Embryonic facial prominence (tissue), 1 donor: ENCODE results near the gene RYR1.
A peak's percentile ranks its signal among the peaks of the same experiment; 100 is the strongest.
"Not testable (repeated sequence)": the region's sequence is repeated elsewhere in the genome, so short reads cannot be mapped to it uniquely, and the experiment has no call there.

Source experiments
- DNase-seq: peaks from one replicate; pipeline ENCODE4 v3.0.0-alpha.2; 2016; ENCODE audit errors: extremely low spot score

Gene RYR1

DNA sequence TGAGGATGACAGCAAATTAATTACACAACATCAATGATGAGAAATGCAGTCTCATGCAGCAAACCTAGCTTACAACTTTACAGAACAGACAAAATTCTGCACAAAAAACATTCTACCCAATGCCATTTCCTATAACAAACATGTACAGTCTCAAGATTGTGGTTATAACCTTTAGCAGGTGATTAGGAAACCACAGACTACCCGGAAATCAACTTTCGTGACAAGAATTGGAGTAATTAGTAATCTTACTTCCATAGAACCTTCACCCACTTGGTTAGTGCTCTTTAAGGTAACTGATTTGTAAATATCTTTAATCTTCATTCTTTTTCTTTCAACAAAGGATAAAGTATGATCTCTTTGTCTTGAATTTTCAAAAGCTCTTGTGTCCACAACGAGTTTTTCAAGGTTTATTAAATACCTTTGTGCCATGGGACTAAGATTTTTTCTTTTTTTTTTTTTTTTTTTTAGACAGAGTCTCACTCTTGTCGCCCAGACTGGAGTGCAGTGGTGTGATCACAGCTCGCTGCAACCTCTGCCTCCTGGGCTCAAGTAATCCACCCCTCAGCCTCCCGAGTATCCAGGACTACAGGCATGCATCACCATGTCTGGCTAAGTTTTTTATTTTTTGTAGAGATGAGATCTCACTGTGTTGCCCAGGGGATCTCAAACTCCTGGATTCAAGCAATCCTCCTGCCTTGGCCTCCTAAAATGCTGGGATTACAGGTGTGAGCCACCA lies 105.5 kb downstream of the RYR1 start:
- DNase-seq = no peak

DNA sequence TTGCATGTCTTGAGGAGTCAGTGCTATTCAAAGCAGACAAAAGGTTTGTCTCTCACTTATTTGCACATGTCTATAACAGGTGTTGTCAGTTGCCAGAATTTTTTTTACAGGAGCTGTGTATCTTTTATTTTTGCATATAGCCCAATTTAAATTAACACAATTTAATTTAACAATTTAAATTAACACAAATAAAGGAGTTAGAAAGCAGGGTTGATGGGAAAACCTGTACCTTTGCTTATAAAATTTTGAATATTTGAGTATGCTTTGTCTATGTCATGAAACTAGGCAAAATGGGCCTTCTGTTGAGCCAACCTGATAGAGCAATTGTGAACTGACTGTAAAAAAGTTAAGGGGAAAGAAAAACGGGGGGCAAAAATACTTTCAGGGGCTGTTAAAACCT lies 106.3 kb downstream of the RYR1 start:
- no peak for DNase-seq

- no peak for DNase-seq
Measured at GRCh38 chr19:38542040-38542439, 108.5 kb downstream of the RYR1 start.

DNA sequence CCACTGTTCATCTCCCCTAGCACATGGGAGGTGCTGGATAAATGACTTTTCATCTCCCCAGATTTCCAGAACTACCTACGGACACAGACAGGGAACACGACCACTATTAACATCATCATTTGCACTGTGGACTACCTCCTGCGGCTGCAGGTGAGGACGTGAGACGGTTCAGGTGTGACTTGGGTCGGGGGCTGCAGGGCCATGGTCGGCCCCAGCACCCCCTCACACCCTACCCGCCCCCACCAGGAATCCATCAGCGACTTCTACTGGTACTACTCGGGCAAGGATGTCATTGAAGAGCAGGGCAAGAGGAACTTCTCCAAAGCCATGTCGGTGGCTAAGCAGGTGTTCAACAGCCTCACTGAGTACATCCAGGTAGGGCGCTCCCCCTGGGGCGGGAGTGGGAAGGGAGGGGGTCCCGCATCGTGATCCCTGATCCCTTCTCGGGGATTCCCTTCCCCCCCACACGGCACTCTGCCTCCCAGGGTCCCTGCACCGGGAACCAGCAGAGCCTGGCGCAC lies 109.9 kb downstream of the RYR1 start:
- no peak for DNase-seq

- DNase-seq = no peak
Measured at GRCh38 chr19:38543807-38544568, 110.5 kb downstream of the RYR1 start.

DNA sequence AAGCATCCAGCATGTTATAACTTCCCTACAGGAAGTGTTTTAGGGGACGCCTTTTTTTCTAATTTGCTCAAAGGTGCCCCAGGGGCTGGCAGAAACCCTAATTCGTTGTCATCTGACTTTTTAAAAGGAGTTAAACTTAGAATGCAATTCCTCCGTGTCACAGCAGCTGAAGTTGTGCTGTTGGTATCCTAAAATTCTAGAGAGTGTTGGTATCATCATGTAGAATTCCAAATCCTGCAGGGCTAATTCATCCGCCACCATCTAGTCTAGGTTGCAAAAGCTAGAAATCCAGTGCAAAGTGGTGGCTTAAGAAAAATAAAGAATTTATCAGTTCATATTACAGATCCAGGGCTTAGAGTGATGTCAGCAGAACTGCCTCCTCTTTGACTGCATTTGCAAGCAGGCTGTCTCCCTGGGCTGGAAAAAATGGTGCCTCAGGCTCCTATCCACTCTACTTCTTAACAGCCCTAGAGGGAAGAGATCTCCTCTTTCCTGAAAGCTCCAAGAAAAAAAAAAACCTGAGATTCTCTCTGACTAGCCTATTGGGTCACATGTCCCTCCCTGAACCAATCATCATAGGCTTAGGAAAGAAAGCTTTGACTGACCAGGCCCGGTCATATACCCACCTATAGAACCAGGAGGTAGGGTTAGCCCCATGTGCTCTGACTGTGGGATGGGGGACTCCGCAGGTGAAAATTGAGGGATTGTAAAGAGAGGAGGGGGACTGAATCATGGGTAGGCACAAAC lies 111.3 kb downstream of the RYR1 start:
- DNase-seq = no peak

DNA sequence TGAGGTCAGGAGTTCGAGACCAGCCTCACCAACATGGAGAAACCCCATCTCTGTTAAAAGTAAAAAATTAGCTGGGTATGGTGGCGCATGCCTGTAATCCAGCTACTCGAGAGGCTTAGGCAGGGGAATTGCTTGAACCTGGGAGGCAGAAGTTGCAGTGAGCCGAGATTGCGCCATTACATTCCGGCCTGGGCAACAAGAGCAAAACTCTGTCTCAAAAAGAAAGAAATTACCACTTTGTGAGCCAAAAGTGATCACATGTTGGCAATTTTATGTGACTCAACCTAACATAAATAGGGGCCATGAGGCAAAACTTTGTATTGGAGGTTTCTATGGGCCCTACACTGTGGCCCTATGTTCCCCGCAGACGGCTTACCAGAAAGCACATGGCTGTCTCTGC lies 112.1 kb downstream of the RYR1 start:
- DNase-seq = no peak

DNA sequence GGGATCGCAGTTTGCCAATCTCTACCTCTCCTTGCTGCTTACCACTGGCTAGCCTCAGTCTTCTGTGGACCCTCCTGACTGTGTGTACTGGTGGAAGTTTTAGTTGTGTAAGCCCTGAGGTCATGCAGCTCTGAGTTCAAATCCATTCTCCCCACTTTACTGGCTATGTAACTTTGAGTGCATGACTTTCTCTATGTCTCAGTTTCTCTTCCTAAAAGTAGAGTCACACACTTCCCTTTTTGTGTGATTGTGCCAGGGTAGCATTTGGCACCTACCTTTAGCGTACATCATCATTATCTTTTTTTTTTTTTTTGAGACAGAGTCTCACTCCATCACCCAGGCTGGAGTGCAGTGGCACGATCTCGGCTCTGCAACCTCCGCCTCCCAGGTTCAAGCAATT lies 113.9 kb downstream of the RYR1 start:
- DNase-seq = no peak

GRCh38 chr19:38549061-38549460 lies 115.6 kb downstream of the RYR1 start:
- no peak for DNase-seq

GRCh38 chr19:38549942-38550341 lies 116.5 kb downstream of the RYR1 start:
- no peak for DNase-seq

DNA sequence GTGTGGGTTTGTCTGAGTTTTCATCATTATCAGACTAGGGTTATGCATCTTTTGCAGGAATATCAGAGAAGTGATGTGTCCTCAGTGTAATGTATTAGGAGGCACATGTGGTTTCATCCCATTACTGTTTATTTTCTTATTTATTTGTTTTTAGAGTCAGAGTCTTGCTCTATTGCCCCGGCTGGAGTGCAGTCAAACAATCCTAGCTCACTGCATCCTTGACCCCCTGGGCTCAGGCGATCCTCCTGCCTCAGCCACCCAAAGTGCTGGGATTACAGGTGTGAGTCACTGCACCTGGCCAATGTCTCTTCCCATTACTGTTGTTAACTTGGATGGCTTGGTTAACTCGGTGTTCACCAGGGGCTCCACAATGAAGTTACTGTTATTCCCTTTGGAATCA lies 116.9 kb downstream of the RYR1 start:
- no peak for DNase-seq

- DNase-seq = no peak
Measured at GRCh38 chr19:38551450-38551813, 117.9 kb downstream of the RYR1 start.

DNA sequence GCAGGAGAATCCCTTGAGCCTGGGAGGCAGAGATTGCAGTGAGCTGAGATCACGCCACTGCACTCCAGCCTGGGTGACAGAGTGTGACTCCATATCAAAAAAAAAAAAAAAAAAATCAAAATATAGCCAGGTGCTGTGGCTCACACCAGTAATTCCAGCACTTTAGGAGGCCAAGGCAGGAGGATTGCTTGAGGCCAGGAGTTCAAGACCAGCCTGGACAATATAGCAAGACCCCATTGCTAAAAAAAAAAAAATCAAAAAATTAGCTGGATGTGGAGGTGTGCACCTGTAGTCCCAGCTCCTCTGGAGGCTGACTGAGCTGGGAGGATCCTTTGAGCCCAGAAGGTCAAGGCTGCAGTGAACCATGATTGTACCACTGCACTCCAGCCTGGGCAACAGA lies 119.7 kb downstream of the RYR1 start:
- DNase-seq = not testable (repeated sequence)

DNA sequence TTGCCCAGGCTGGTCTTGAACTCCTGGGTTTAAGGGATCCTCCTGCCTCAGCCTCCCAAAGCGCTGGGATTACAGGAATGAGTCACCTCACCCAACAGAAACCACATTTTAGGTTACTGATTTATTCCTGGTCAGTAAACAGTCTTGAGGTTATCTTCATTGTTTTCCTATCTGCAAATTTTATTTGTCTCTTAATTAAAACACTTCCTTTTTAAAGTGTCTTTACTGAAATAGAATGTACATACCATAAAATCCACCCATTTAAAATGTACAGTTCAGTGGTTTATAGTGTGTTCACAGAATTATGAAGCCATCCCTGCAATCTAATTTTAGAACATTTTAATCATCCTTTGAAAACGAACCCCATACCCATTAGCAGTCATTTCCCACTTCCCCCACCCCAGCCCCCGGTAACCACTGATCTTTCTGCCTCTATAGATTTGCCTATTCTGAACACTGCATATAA lies 121.2 kb downstream of the RYR1 start:
- DNase-seq = no peak

DNA sequence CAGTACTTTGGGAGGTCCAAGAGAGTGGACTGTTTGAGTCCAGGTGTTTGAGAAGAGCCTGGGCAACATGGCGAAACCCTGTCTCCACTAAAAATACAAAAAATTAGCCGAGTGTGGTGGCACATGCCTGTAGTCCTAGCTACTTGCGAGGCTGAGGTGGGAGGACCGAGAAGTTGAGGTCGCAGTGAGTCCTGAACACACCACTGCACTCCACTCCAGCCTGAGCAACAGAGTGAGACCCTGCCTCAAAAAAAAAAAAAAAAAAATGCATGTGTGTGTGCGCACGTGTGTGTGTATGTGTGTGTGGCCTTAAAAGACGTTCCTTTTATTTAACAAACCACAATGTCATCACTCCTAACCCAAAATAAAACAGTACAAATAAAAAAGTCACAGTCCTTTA lies 121.7 kb downstream of the RYR1 start:
- no peak for DNase-seq

- no peak for DNase-seq
Measured at GRCh38 chr19:38556521-38557174, 123.2 kb downstream of the RYR1 start.

- no peak for DNase-seq
Measured at GRCh38 chr19:38557205-38557799, 123.8 kb downstream of the RYR1 start.

DNA sequence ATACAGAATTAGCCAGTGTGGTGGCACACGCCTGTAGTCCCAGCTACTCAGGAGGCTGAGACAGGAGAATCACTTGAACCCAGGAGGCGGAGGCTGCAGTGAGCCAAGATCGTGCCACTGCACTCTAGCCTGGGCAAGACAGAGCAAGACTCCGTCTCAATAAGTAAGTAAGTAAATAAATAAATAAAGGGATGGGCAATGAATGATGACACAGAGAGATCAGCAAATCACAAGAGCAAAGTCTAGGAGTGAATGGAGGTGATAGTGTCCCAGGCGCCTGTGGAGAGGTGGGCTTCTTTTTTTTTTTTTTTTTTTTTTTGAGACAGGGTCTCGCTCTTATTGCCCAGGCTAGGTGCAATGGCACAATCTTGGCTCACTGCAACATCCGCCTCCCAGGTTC lies 125.4 kb downstream of the RYR1 start:
- DNase-seq = not testable (repeated sequence)

GRCh38 chr19:38559428-38560401 lies 126.2 kb downstream of the RYR1 start:
- peak; percentile 37 for DNase-seq

DNA sequence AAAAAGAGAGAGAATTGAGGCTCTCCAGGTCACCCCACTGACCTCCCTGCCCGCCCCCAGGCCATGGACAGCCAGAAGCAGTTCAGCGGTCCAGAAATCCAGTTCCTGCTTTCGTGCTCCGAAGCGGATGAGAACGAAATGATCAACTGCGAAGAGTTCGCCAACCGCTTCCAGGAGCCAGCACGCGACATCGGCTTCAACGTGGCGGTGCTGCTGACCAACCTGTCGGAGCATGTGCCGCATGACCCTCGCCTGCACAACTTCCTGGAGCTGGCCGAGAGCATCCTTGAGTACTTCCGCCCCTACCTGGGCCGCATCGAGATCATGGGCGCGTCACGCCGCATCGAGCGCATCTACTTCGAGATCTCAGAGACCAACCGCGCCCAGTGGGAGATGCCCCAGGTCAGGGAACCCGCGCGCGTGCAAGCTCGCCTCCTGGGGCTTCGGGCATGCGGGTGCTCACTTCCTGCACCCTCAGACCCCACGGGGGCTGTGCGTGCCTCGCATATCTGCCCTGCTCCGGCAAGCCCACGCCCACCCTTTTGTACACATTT lies 127.6 kb downstream of the RYR1 start:
- no peak for DNase-seq
